Cardiac septum (tissue), 1 donor: Measurements from ENCODE around the gene EPB41L4B. TPM values are rescaled to one million over a fixed set of nuclear protein-coding genes. Genes with fewer than 3 reads are reported as not detected.
"Not testable (repeated sequence)": the region's sequence is repeated elsewhere in the genome, so short reads cannot be mapped to it uniquely, and the experiment has no call there.

Source experiments
- DNase-seq: peaks from one replicate; pipeline ENCODE4 v3.0.0-alpha.2; 2020; ENCODE audit warnings: low spot score
- intact Hi-C: fragments of 100-400 bp; cut with DNase I; formaldehyde crosslinking; loops from one replicate; pipeline ENCODE4 v1.14.0; 2022
- total RNA-seq: library from RNA; stranded (reverse); fragmentation: NEBNext Ultra II Directional; extraction: Animal tissue kit (Norgen Biotek cat#: 25700); gene quantifications from one replicate; pipeline ENCODE4 v1.2.1, GENCODE V29; 2021
- donor health status: DM: no; HTN: no; CAD: no.

The EPB41L4B gene
- total RNA-seq, 1 donor from 2014 or later, result 1.5 TPM

DNA sequence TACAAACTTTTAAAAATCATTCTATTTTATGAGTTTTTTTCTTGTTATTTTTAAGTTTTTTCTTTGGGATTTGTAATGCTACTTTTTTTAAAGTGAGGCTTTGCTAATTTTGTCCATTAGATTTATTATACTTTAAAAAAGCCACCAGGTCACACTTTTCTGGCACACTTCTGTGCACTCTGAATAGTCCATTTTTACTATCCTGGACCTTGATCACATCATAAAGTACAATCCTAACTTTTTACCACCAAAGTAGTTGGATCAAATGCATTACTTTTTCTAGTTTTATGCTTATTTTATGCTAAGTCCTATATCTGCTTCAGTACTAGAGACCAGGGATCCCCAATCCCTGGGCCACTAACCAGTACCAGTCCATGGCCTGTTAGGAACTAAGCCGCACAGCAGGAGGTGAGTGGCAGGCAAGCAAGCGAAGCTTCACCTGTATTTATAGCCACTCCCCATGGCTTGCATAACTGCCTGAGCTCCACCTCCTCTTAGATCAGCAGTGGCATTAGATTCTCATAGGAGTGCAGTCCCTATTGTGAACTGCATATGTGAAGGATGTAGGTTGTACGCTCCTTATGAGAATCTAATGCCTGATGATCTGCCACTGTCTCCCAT is 169.8 kb downstream of the EPB41L4B start:
- DNase-seq, result no peak
- intact Hi-C loops, result no loop called here

DNA sequence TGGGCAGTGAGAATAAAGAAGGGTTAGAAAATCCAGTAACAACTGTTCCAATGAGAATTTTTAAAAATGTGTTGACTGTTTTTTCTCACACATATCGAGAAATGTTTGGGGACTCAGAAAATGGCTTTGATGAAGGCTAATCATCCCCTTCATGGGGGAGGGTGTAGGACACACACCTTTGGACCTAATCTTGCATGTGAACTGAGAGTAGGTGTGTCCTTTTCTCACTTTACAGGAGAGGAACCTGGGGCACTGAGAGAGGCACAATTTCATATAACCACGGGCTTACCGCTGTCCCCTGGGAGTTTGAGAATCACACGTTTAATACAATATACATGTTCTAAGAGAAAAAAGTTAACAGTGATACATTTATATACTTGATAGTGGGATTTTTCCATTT is 171.1 kb downstream of the EPB41L4B start:
- DNase-seq, result no peak
- intact Hi-C loops, result no loop called here

DNA sequence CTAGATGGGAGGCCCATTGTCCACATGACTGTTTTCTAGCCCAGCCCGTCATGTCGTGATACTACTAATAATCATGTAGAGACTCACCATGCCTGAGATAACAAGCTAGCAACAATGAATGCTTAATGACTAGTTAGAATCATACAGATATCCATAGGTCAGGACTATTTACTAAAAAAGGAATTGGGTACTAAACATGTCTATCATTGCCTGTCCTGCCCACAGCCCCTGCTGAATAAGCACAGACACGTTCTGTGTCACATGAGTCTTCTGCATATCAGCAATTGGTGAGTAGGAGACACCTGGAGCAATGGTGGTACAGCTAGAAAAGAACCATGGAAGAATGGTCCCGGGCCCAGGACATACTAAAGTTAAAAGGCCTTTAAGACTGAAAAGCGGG is 171.8 kb downstream of the EPB41L4B start:
- intact Hi-C loops, result no loop called here

DNA sequence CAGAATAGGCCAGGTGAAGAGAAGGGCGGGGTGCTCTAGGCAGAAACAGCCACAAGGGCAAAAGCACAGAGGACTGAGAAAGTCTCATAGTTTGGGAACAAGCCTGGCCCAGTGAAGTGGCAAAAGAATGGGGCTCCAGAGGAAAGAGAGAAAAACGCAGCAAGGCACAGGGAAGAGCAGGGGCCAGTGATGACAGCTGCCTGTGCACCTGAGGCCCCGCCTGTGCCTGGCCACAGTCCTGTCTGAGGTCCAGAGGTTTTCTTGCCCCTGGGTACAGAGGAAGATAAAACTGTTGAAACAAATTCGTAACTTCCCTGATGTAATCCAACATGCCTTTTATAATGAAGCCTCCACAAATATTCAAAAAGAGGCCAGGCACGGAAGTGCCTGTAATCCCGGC is 175.8 kb downstream of the EPB41L4B start:
- intact Hi-C loops, result no loop called here
- DNase-seq, result no peak

More for the DNA sequence above, 171.8 kb downstream of the EPB41L4B start:
- DNase-seq, result no peak

DNA sequence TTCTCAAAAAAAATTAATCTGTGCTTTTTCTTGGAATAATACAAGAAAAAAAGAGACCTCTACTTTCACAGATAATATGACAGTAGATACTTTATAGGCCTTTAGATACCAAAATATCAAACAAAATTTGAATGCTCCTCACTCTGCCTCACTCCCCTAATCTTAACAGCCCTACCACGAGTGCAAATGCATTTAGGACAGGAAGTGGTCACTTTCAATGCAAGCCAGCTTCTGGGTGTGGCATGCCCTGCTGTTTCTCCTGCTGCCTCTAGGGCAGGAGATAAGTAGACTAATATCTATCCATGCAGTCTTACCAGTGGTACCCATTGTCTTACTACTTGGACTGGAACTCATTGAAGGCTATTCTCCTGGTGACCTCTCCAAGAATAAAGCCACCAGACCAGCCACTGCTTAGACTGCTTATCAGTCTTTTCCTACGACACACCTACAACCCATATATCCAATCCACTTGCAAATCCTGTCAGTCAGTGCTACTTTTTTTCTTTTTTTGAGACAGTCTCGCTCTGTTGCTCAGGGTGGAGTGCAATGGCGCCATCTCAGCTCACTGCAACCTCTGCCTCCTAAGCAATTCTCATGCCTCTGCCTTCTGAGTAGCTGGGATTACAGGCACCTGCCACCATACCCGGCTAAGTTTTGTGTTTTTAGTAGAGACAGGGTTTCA is 176.8 kb downstream of the EPB41L4B start:
- intact Hi-C loops, result no loop called here
- DNase-seq, result no peak

DNA sequence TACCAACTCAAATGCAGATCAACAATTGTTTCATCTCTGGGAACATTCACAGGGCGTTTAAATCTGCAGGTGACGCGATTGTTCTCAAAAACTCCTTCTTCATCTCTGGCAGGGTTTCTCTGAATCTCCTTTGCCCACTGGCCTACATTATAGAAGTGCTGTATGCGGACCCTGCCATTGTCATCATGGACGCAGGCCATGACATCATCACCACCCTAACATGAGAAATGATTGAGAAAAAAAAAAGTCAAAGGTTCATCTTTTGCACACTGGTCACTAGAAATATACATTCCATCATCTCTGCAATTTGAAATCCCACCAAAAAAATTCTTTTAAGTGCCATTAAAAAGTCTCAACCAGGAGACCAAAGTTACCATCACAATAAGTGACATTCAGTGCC is 179.5 kb downstream of the EPB41L4B start:
- no peak for DNase-seq
- intact Hi-C loops, result no loop called here

DNA sequence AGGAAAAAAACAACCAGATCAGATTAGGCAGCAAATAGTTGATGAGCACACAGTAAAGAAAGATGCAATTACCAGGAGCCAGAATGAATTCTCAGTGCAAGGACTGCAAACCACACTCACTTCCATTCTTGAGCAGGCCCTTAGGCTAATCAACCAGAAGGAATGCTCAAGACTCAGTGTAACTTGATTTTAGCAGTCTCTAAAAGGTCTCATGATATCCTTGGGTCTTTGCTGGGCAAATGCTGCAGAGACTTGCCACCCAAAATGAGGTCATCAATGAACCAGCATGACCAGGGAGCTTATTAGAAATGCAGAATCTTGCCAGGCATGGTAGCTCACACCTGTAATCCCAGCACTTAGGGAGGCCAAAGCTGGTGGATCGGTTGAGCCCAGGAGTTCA is 181.0 kb downstream of the EPB41L4B start:
- intact Hi-C loops, result no loop called here
- DNase-seq, result no peak

DNA sequence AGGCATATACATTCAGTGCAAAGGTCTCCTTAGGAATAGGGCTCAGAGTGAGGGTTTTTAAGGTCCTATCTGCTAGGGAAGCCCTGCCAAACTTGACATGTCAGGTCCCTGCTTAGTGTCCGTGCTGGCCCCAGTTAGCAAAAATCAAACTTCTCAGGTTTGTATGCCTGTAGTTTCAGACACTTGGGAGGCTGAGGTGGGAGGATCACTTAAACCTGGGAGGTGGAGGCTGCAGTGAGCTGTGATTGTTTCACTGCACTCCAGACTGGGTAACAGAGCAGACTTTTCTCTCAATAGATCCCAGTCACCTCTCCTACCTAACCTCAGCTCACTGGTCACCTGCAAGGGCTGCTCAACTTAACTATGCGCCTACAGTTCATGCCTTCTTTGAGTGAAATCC is 182.4 kb downstream of the EPB41L4B start:
- intact Hi-C loops, result no loop called here
- no peak for DNase-seq

DNA sequence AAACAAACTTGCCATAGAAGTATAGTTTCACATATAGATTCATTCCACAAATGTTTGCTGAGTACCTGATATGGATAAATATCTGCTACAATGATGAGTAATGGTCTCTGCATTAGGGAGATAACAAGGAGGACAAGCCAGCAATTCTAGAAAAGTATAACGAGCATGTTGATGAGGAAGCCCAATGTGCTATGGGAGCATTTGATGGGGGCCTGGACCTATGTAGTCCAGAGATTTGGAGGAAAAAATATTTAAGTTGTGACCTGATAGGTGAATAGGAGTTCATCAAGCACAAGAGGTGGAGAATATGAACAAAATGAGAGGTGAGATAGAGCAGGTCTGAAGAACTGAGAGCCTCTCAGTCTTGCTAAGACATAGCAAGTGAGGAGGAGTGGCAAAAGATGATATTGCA is 186.7 kb downstream of the EPB41L4B start:
- intact Hi-C loops, result no loop called here
- DNase-seq, result no peak

DNA sequence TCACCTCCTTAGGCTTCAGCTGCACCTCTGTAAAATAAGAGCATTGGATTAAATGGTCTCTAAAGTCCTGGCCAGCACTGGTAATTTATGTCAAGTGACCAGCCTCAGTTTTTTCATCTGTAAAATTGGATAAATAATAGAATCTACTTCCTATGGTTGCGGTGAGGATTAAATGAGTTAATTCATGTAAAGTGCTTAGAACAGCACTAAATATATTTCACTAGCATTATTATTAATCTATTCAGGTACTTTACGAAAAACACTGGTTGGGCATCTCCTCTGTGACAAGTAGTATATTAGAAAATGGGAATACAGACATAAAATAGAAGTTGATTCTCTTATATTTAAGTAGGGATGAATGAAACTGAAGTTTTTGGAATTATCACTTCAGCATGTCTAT is 187.3 kb downstream of the EPB41L4B start:
- DNase-seq, result no peak
- intact Hi-C loops, result no loop called here

DNA sequence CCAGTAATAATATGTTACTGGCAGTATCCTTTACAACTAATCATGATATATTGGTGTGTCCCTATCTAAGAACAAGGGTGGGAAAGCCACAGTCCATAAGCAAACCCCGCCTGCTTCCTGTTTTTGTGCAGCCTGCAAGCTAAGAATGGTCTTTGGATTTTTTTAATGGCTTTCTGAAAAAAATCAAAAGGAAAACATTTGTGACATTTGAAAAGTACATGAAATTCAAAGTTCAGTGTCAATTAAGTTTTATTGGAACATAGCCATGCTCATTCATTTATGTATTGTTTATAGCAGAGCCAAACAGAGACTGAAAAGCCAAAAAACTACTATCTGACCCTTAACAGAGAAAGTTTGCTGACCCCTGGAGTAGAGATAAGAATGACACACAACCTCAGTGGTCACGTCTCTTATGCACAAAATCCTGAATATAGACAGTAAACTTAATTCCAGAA is 188.3 kb downstream of the EPB41L4B start:
- intact Hi-C loops, result no loop called here
- no peak for DNase-seq

DNA sequence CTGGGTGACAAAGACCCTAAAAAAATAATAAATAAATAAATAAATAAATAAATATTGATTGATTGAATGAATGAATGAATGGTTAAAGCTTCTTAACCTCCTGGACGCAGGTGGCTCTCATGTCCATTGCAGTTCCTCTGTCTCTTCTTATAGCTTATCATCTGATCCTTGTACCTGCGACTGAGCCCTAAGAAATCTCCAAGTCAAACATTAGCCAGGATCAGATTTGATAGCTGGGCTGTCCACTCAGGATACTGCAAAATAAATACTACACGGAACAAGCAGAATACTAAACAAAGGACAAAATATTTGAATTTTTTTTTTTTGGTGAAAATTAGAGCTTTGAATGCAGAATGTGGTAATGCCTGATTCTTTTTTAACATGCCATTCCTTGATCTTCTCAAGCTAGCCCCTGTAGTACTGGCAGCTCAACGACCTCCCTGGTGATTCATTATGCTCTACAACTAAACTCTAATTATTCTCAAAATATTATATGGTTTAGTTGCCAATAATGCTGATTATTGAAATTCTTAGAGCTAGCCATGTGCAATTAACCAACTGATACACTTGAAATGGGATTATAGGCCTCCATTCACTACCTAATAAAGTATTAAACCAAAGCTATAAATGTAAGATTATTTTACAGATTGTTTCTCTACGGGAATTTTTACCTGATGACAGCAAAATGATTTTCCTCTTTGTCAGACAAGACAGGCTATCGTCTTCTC is 191.2 kb downstream of the EPB41L4B start:
- no peak for DNase-seq

DNA sequence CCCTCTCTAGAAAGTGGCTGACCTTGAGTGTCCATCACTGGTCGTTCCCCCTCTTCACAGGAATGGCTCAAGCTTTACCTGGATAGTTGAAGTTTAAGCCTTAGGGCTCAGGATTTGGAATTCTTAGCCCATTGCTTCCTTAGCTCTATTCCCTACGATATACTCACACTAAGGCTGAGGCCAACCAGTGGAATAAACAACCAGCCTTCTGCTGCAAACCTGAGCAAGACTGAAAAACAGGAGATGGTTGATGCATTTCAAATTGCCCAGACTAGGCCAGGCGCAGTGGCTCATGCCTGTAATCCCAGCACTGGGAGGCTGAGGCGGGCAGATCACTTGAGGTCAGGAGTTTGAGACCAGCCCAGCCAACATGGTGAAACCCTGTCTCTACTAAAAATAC is 194.2 kb downstream of the EPB41L4B start:
- DNase-seq, intact Hi-C loops: not testable (repeated sequence)

More for the DNA sequence above, 191.2 kb downstream of the EPB41L4B start:
- intact Hi-C loops, result no loop called here

DNA sequence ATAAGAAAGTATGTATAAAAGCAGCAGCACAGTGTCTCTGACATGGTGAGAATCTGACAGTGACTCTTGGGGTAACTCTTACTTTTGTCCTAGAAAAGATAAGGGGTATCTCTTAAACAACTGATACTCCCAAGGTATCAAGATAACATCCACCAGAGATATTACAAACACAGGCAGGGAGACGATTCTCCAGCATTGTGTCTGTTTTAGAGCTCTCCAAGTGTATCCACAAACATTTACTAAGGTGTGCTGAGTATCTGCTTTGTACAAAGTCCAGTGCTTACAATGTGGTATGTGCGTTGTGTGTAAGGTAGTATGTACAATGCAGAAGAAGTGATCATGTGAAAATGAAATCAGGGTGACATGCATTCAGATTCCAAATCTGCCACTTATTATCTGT is 196.7 kb downstream of the EPB41L4B start:
- no peak for DNase-seq
- intact Hi-C loops, result no loop called here

DNA sequence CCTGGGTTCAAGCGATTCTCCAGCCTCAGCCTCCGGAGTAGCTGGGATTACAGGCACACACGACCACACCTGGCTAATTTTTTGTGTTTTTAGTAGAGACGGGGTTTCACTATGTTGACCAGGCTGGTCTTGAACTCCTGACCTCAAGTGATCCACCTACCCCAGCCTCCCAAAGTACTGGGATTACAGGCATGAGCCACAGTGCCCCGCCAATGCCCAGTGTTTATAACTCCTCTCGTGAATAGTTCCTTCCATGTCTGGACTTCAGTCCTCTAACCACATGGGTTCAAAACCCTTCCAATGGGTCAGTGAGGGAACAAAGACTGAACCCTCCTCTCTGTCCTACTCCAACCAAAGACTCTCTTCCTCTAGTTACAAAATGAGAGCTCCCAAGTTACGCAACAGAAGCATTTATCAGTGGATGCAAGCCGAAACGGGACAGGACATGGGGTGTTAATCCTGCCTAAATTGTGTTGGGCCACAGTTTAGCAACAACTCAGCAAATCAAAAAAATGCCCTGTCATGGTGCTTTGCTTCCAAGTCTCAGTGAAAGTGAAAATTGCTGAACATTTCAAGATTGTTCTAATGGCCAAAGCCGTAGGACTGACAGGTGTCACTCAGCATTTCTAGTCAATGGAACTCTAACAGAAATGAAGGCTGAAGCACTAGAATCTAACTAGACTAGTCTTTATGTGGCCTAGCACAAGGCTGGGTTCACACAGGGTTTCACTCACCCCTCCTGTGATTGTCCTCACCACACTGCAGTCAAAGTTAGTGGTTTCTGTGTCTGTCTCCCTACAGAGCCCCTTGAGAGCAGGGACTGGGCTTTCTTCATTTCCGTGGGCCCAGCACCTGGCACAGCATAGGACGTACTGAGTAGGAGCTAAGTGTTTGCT is 197.9 kb downstream of the EPB41L4B start:
- intact Hi-C loops, result no loop called here
- no peak for DNase-seq

Other genes with a start within 250 kb of the EPB41L4B start
- 73.7 TPM for gene TMEM245, start 201.1 kb downstream of the EPB41L4B start, total RNA-seq
- 0.81 TPM for gene FRRS1L, start 153.8 kb downstream of the EPB41L4B start, total RNA-seq
- 17.4 TPM for gene PTPN3, start 177.2 kb upstream of the EPB41L4B start, total RNA-seq